Neutrophil (primary cell): Measurements from ENCODE around the gene PPP6R3.

Experiments used
- H3K27ac ChIP-seq: fragments of 200-600 bp; sonication (generic); 2 replicates; pipeline ENCODE4 v1.5.1; 2016; ENCODE audit warnings: mild to moderate bottlenecking, moderate library complexity
- H3K27me3 ChIP-seq: fragments of 200-600 bp; sonication (generic); 2 replicates; pipeline ENCODE4 v1.6.0; 2016; ENCODE audit warnings: mild to moderate bottlenecking
- H3K36me3 ChIP-seq: fragments of 200-600 bp; sonication (generic); 2 replicates; pipeline ENCODE4 v1.5.1; 2017
- H3K4me1 ChIP-seq, 2 experiments: fragments of 200-600 bp in 1 of 2; sonication (generic) in 1 of 2; 1 replicate in 1 of 2; 2 replicates in 1 of 2; pipeline versions ENCODE4 v1.5.1 to v1.6.1; 2013 to 2016; ENCODE audit warnings: low read depth in 1 of 2, low read length in 1 of 2, mild to moderate bottlenecking in 1 of 2, moderate library complexity in 1 of 2; ENCODE audit not compliant: control insufficient read depth in 1 of 2, insufficient read depth in 1 of 2
- H3K4me3 ChIP-seq, 2 experiments: fragments of 200-600 bp in 1 of 2; sonication (generic) in 1 of 2; 1 replicate in 1 of 2; 2 replicates in 1 of 2; pipeline ENCODE4 v1.5.1; 2013 to 2016; ENCODE audit warnings: low read depth in 1 of 2, low read length in 1 of 2, mild to moderate bottlenecking in 1 of 2, moderate library complexity in 1 of 2
- H3K9me3 ChIP-seq: fragments of 200-600 bp; sonication (generic); 2 replicates; pipeline ENCODE4 v1.5.1; 2016
- TF ChIP-seq, protein P1 (sequence below): fragments of 200-600 bp; sonication (generic); IDR thresholded peaks from 2 replicates; pipeline ENCODE4 v1.5.1; 2016; ENCODE audit warnings: antibody characterized with exemption

Gene PPP6R3

DNA sequence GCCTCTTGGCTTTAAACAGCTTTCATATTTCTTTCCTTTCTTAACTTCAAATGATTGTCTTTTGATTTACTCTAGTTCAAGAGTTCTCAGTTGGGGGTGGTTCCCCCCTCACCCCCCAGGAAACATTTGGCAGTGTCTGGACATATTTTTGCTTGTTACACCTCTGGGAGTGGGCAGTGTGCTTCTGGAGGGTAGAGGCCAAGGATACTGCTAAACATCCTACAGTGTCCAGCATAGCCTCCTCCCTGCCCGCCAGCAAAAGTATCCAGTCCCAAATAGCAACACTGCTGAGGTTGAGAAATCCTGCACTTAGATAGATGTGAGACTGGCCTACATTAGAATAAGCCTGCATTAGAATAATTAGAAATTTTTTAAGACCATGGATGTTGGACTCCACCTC lies 3.2 kb downstream of the PPP6R3 start:
- H3K4me1 ChIP-seq = peaks cover 32 to 42% of the 10 kb centered on the region in 2 experiments
- TF ChIP-seq, protein P1, sequence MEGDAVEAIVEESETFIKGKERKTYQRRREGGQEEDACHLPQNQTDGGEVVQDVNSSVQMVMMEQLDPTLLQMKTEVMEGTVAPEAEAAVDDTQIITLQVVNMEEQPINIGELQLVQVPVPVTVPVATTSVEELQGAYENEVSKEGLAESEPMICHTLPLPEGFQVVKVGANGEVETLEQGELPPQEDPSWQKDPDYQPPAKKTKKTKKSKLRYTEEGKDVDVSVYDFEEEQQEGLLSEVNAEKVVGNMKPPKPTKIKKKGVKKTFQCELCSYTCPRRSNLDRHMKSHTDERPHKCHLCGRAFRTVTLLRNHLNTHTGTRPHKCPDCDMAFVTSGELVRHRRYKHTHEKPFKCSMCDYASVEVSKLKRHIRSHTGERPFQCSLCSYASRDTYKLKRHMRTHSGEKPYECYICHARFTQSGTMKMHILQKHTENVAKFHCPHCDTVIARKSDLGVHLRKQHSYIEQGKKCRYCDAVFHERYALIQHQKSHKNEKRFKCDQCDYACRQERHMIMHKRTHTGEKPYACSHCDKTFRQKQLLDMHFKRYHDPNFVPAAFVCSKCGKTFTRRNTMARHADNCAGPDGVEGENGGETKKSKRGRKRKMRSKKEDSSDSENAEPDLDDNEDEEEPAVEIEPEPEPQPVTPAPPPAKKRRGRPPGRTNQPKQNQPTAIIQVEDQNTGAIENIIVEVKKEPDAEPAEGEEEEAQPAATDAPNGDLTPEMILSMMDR = no peak
- H3K27me3 ChIP-seq = no peaks in the 10 kb centered on the region
- no peak overlapping the region for H3K27ac ChIP-seq
- H3K4me3 ChIP-seq = no peak overlapping the region
- H3K9me3 ChIP-seq = no peaks in the 10 kb centered on the region
- H3K36me3 ChIP-seq = peaks cover 4% of the 10 kb centered on the region

DNA sequence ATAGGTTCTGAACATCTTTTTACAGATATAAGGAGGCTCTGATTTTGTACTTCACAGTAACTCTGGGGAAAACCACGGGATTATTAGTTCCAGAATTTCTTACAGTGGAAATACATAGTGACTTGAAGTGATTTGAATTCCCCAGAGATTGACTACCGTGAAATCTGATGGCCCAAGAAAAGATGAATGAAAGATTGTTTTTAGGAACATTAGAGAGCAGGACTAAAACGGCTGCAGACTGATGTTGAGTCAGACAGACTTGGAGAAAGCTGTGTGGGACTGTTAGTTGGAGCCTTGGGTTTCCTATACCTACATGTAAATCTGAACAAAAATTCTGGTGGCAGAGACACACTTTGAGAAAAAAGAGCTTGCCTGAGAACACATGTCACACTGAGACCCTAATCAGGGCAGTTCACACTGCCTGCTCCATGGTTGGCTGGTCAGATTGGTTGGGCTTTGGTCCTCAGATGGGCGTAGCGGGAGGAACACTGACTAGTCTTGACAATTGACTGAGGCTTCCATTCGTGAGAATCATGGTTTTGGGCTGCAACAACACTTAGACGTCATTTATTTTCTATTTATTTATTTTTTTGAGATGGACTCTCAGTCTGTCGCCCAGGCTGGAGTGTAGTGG lies 6.8 kb downstream of the PPP6R3 start:
- no peak overlapping the region for H3K27ac ChIP-seq
- no peaks in the 10 kb centered on the region for H3K27me3 ChIP-seq
- H3K9me3 ChIP-seq = no peaks in the 10 kb centered on the region
- peaks cover 4% of the 10 kb centered on the region for H3K36me3 ChIP-seq
- H3K4me1 ChIP-seq = peaks cover 49 to 58% of the 10 kb centered on the region in 2 experiments
- TF ChIP-seq, protein P1 = no peak
- H3K4me3 ChIP-seq = no peak overlapping the region

DNA sequence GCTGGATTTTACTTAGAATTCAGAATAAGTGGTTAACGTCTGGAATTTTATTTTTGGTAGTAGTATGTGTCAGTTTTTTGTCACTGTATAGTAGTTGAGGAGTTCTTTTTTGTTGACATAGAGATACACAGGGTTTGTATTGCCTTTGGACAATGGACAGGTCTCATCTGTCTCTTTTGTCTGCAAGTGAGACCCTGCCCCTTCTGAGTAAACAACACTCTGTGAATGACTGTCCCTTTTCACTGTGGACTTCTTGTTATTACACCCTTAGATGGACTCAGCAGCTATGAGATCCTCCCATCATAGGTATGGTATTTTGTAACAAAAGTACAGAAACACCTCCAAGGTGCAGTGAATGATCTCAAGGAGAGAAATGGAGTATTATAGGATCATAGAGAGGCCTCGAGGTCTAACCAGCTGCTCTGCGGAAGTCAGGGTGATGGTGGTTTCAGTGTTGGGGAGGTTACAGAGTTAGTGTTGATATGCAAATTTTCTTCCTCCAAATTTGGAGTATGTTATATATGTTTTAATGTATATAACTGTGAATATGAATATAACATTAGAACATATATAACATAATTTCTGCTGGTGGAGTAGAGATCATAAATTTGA lies 7.8 kb downstream of the PPP6R3 start:
- Histone ChIP-seq H3K36me3 (no peaks in the 10 kb centered on the region), H3K4me1 (peaks cover 44 to 54% of the 10 kb centered on the region in 2 experiments), H3K9me3 (no peaks in the 10 kb centered on the region), H3K4me3 (no peak overlapping the region), H3K27ac (no peak overlapping the region), H3K27me3 (no peaks in the 10 kb centered on the region)
- TF ChIP-seq, protein P1 = no peak

DNA sequence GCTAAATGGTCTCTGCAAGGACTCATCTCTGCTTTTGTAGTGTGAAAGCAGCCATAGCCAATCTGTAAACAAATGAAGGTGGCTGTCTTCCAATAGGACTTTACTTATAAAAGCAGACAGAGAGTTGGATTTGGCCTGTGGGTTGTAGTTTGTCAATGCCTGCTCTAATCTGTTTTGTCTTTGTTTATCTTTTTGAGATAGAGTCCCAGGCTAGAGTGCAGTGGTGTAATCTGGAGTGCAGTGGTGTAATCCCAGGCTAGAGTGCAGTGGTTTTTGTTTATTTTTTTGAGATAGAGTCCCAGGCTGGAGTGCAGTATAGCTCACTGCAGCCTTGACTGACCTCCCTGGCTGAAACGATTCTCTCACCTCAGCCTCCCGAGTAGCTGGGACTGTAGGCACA lies 8.6 kb downstream of the PPP6R3 start:
- TF ChIP-seq, protein P1 = no peak
- no peak overlapping the region for H3K4me3 ChIP-seq
- no peak overlapping the region for H3K27ac ChIP-seq

DNA sequence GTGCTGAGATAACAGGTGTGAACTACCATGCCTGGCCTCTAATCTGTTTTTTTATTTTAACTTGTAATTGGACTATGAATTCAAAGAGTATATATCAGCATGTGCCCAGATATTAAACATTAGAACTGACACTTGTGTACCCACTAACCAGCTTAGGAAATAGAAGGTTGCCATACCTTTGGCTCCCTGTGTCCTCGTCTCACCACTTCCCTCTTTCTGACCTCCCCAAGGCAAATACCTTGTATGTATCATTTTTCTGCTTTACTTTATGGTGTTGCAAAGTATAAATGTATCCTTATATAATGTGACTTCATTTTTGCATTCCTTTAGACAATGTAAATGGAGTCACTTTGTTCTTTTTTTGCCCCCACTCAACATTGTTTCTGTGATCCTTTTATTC lies 9.1 kb downstream of the PPP6R3 start:
- TF ChIP-seq, protein P1 = no peak
- H3K9me3 ChIP-seq = no peaks in the 10 kb centered on the region
- H3K36me3 ChIP-seq = no peaks in the 10 kb centered on the region
- peak overlapping the region; percentile 7 for H3K27ac ChIP-seq
- peaks cover 47% of the 10 kb centered on the region in 2 experiments for H3K4me1 ChIP-seq
- H3K27me3 ChIP-seq = no peaks in the 10 kb centered on the region
- H3K4me3 ChIP-seq = no peak overlapping the region

More for the DNA sequence above, 8.6 kb downstream of the PPP6R3 start:
- Histone ChIP-seq H3K27me3 (no peaks in the 10 kb centered on the region), H3K36me3 (no peaks in the 10 kb centered on the region), H3K4me1 (peaks cover 47% of the 10 kb centered on the region in 2 experiments), H3K9me3 (no peaks in the 10 kb centered on the region)
